IMR-90 (cell line): ENCODE data around the gene ZNF3. TPM values are rescaled to one million over a fixed set of nuclear protein-coding genes. Genes with fewer than 3 reads are reported as not detected.

Source experiments
- ATAC-seq: fragments of 200-7000 bp; cut with Tn5 transposase; 2 replicates; pipeline ENCODE4 v1.9.1; 2020; ENCODE audit warnings: low read depth, mild to moderate bottlenecking, moderate library complexity
- BruUV-seq: library from RNA; stranded (reverse); fragments of 400-500 nt; replicated peaks from 2 replicates; lab custom pipeline; 2021; lab: Mats Ljungman, UMichigan
- CTCF ChIA-PET: fragments of 300-600 bp; formaldehyde crosslinking; extraction: SDS; loops from one replicate; lab custom pipeline; 2021; ENCODE audit warnings: antibody characterized with exemption; lab: Yijun Ruan, JAX
- POLR2A ChIA-PET: fragments of 300-600 bp; sonication (Branson Sonifier 250); formaldehyde crosslinking; loops from one replicate; lab custom pipeline; 2022; ENCODE audit warnings: antibody characterized with exemption; ENCODE audit not compliant: unreplicated experiment; lab: Charles Lee
- DNase-seq: peaks from one replicate; pipeline ENCODE4 v3.0.0; 2013
- H2AFZ ChIP-seq: replicated peaks from 2 replicates; pipeline ENCODE3; 2013; ENCODE audit warnings: low read length, mild to moderate bottlenecking; ENCODE audit not compliant: poor library complexity
- H2AK5ac ChIP-seq: 2 replicates; pipeline ENCODE4 v1.6.1; 2013; ENCODE audit warnings: low read depth, low read length, inconsistent platforms
- H2AK9ac ChIP-seq: replicated peaks from 2 replicates; pipeline ENCODE3; 2013; ENCODE audit warnings: mild to moderate bottlenecking, low read depth, low read length, moderate library complexity; ENCODE audit not compliant: poor library complexity
- H2BK120ac ChIP-seq: 2 replicates; pipeline ENCODE4 v1.6.1; 2013; ENCODE audit warnings: low read depth, low read length, inconsistent platforms
- H2BK15ac ChIP-seq: 3 replicates; pipeline ENCODE4 v1.6.1; 2013; ENCODE audit warnings: low read depth, low read length, inconsistent platforms
- H2BK20ac ChIP-seq: 2 replicates; pipeline ENCODE4 v1.6.1; 2013; ENCODE audit warnings: low read depth, mild to moderate bottlenecking, inconsistent platforms, low read length, moderate library complexity
- H2BK5ac ChIP-seq: 2 replicates; pipeline ENCODE4 v1.6.1; 2013; ENCODE audit warnings: mild to moderate bottlenecking, low read depth, low read length, inconsistent platforms; ENCODE audit not compliant: poor library complexity, severe bottlenecking
- H3K14ac ChIP-seq: replicated peaks from 2 replicates; pipeline ENCODE4 v1.6.1; 2013; ENCODE audit warnings: low read depth, low read length, inconsistent platforms
- H3K18ac ChIP-seq: 2 replicates; pipeline ENCODE4 v1.6.1; 2013; ENCODE audit warnings: low read depth, low read length, control low read depth
- H3K23ac ChIP-seq: 2 replicates; pipeline ENCODE4 v1.6.1; 2013; ENCODE audit warnings: low read depth, low read length, inconsistent platforms
- H3K27ac ChIP-seq: 2 replicates; pipeline ENCODE4 v1.5.1; 2013; ENCODE audit warnings: mild to moderate bottlenecking, control low read depth, low read length; ENCODE audit not compliant: insufficient read depth
- H3K27me3 ChIP-seq: 2 replicates; pipeline ENCODE4 v1.6.1; 2013; ENCODE audit warnings: low read length; ENCODE audit not compliant: control insufficient read depth, insufficient read depth
- H3K36me3 ChIP-seq: 2 replicates; pipeline ENCODE4 v1.6.1; 2013; ENCODE audit warnings: low read length, mixed read lengths; ENCODE audit not compliant: control insufficient read depth, insufficient read depth
- H3K4ac ChIP-seq: 2 replicates; pipeline ENCODE4 v1.6.1; 2013; ENCODE audit warnings: low read depth, low read length, inconsistent platforms
- H3K4me1 ChIP-seq: 2 replicates; pipeline ENCODE4 v1.6.1; 2013; ENCODE audit warnings: low read length, mixed read lengths; ENCODE audit not compliant: control insufficient read depth, insufficient read depth
- H3K4me2 ChIP-seq: 2 replicates; pipeline ENCODE4 v1.6.1; 2013; ENCODE audit warnings: low read depth, mild to moderate bottlenecking, control low read depth, low read length, moderate library complexity
- H3K4me3 ChIP-seq: 2 replicates; pipeline ENCODE4 v1.5.1; 2013; ENCODE audit warnings: low read depth, mild to moderate bottlenecking, control low read depth, low read length, moderate library complexity; ENCODE audit not compliant: insufficient read depth
- H3K56ac ChIP-seq: 2 replicates; pipeline ENCODE4 v1.6.1; 2013; ENCODE audit warnings: low read length, inconsistent platforms; ENCODE audit not compliant: insufficient read depth; ENCODE audit errors: extremely low read depth
- H3K79me1 ChIP-seq, 2 experiments: 2 replicates each; pipeline ENCODE4 v1.6.1; 2013; ENCODE audit warnings: low read length in 2 of 2, inconsistent platforms in 1 of 2, low read depth in 1 of 2
- H3K9ac ChIP-seq: 2 replicates; pipeline ENCODE4 v1.6.1; 2013; ENCODE audit warnings: low read depth, low read length, control low read depth
- H3K9me1 ChIP-seq: 2 replicates; pipeline ENCODE4 v1.6.1; 2013; ENCODE audit warnings: low read length, inconsistent platforms; ENCODE audit not compliant: insufficient read depth
- H3K9me3 ChIP-seq: 2 replicates; pipeline ENCODE4 v1.6.1; 2013; ENCODE audit warnings: low read length; ENCODE audit not compliant: control insufficient read depth, insufficient read depth
- H4K20me1 ChIP-seq: 2 replicates; pipeline ENCODE4 v1.6.1; 2013; ENCODE audit warnings: low read length, inconsistent platforms; ENCODE audit not compliant: insufficient read depth
- H4K5ac ChIP-seq: 2 replicates; pipeline ENCODE4 v1.6.1; 2013; ENCODE audit warnings: mild to moderate bottlenecking, low read depth, low read length, control low read depth
- H4K8ac ChIP-seq, 2 experiments: 2 replicates each; pipeline ENCODE4 v1.6.1; 2013; ENCODE audit warnings: low read depth in 2 of 2, low read length in 2 of 2, control low read depth in 1 of 2, inconsistent platforms in 1 of 2
- H4K91ac ChIP-seq: 2 replicates; pipeline ENCODE4 v1.6.1; 2013; ENCODE audit warnings: low read depth, low read length, inconsistent platforms; ENCODE audit not compliant: insufficient read depth
- BHLHE40 ChIP-seq: fragments of 150-350 bp; IDR thresholded peaks from 2 replicates; pipeline ENCODE4 v1.6.1; 2016; ENCODE audit warnings: mild to moderate bottlenecking, low read depth, low read length
- CEBPB ChIP-seq: IDR thresholded peaks from 2 replicates; pipeline ENCODE4 v1.6.1; 2012; ENCODE audit warnings: low read depth, low read length, improper control_type of control experiment
- CHD1 ChIP-seq: IDR thresholded peaks from 2 replicates; pipeline ENCODE4 v1.6.1; 2012; ENCODE audit warnings: low read depth, low read length, improper control_type of control experiment
- FOS ChIP-seq: fragments of 150-350 bp; IDR thresholded peaks from 2 replicates; pipeline ENCODE4 v1.6.1; 2016; ENCODE audit warnings: low read depth, low read length
- MAZ ChIP-seq: IDR thresholded peaks from 2 replicates; pipeline ENCODE4 v1.6.1; 2012; ENCODE audit warnings: low read depth, mild to moderate bottlenecking, low read length, improper control_type of control experiment, moderate library complexity, borderline replicate concordance
- POLR2A ChIP-seq: IDR thresholded peaks from 2 replicates; pipeline ENCODE4 v1.6.1; 2012; ENCODE audit warnings: mild to moderate bottlenecking, low read depth, low read length
- RAD21 ChIP-seq: IDR thresholded peaks from 2 replicates; pipeline ENCODE4 v1.6.1; 2012; ENCODE audit warnings: low read length, improper control_type of control experiment
- RFX5 ChIP-seq: IDR thresholded peaks from 2 replicates; pipeline ENCODE4 v1.8.0; 2012; ENCODE audit warnings: low read depth, mild to moderate bottlenecking, low read length, moderate library complexity
- SMC3 ChIP-seq: fragments of 150-350 bp; IDR thresholded peaks from 2 replicates; pipeline ENCODE4 v1.6.1; 2016; ENCODE audit warnings: low read depth, mild to moderate bottlenecking, antibody characterized with exemption, low read length, moderate library complexity
- WGBS, 2 experiments: methylation state at CpG; one replicate each; pipeline versions ENCODE4 v1.1.5 to v1.1.7; 2013; ENCODE audit warnings: missing lambda C conversion rate in 2 of 2; ENCODE audit not compliant: insufficient read length in 1 of 2; ENCODE audit errors: extremely low coverage in 2 of 2; 5-methylcytosine and 5-hydroxymethylcytosine counted together
- dilution Hi-C: fragments of 300-500 bp; cut with HindIII; formaldehyde crosslinking; loops from one replicate; pipeline ENCODE4 v1.14.3; 2018; ENCODE audit warnings: low sequenced_read_pairs; ENCODE audit not compliant: unreplicated experiment
- in situ Hi-C: fragments of 300-500 bp; cut with MboI; formaldehyde crosslinking; loops from 3 replicates; pipeline ENCODE4 v1.14.3; 2019; ENCODE audit warnings: low sequenced_read_pairs, inconsistent platforms, mixed read lengths
- intact Hi-C: fragments of 100-400 bp; cut with micrococcal nuclease; formaldehyde crosslinking; loops from 2 replicates; pipeline ENCODE4 v1.10.0; 2022
- polyA plus RNA-seq, 3 experiments: library from polyadenylated mRNA; depleted of rRNA; stranded (reverse); fragments of >200 nt; gene quantifications; 2 replicates each; pipeline ENCODE4 v1.2.3, GENCODE V29; 2012; ENCODE audit warnings: low replicate concordance in 1 of 3
- total RNA-seq: library from RNA; depleted of rRNA; stranded (reverse); fragments of >200 nt; gene quantifications from 2 replicates; pipeline ENCODE4 v1.2.3, GENCODE V29; 2012
- TF ChIP-seq, protein P1 (sequence below): conservative IDR thresholded peaks from 2 replicates; pipeline ENCODE4 v1.5.1; 2012; ENCODE audit warnings: mild to moderate bottlenecking, low read depth, low read length, improper control_type of control experiment

Gene ZNF3
- total and polyA plus RNA-seq, 2 of the 4 experiments (the other 2 are of a cell fraction) = 24.8 to 30.8 TPM

DNA sequence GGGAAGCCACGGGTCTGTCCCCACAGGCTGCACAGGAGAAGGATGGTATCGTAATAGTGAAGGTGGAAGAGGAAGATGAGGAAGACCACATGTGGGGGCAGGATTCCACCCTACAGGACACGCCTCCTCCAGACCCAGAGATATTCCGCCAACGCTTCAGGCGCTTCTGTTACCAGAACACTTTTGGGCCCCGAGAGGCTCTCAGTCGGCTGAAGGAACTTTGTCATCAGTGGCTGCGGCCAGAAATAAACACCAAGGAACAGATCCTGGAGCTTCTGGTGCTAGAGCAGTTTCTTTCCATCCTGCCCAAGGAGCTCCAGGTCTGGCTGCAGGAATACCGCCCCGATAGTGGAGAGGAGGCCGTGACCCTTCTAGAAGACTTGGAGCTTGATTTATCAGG is 58.0 kb downstream of the ZNF3 start:
- TF ChIP-seq MAZ = no peak
- TF ChIP-seq, protein P1, sequence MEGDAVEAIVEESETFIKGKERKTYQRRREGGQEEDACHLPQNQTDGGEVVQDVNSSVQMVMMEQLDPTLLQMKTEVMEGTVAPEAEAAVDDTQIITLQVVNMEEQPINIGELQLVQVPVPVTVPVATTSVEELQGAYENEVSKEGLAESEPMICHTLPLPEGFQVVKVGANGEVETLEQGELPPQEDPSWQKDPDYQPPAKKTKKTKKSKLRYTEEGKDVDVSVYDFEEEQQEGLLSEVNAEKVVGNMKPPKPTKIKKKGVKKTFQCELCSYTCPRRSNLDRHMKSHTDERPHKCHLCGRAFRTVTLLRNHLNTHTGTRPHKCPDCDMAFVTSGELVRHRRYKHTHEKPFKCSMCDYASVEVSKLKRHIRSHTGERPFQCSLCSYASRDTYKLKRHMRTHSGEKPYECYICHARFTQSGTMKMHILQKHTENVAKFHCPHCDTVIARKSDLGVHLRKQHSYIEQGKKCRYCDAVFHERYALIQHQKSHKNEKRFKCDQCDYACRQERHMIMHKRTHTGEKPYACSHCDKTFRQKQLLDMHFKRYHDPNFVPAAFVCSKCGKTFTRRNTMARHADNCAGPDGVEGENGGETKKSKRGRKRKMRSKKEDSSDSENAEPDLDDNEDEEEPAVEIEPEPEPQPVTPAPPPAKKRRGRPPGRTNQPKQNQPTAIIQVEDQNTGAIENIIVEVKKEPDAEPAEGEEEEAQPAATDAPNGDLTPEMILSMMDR = no peak
- TF ChIP-seq CHD1 = no peak
- no peak for TF ChIP-seq CEBPB
- TF ChIP-seq POLR2A = no peak
- no peak for TF ChIP-seq SMC3
- no peak for TF ChIP-seq BHLHE40
- no peak for TF ChIP-seq RAD21
- no peak for TF ChIP-seq FOS
- TF ChIP-seq RFX5 = no peak
- H2BK120ac ChIP-seq = no peak overlapping the region
- H4K5ac ChIP-seq = no peak overlapping the region
- H3K18ac ChIP-seq = no peak overlapping the region
- no peak overlapping the region for H3K23ac ChIP-seq
- no peak overlapping the region for H3K14ac ChIP-seq
- H3K9me1 ChIP-seq = peaks cover 8% of the 10 kb centered on the region; the same call in 1 of the 2 replicates
- intact Hi-C loops = no loop called here
- peaks cover 24 to 75% of the 10 kb centered on the region in 2 experiments for H3K79me1 ChIP-seq
- peaks cover 23% of the 10 kb centered on the region; the same call in 1 of the 2 replicates for H4K20me1 ChIP-seq
- no peaks in the 10 kb centered on the region for H3K4me1 ChIP-seq
- no peak overlapping the region for H3K9ac ChIP-seq
- H2BK20ac ChIP-seq = no peak overlapping the region
- H3K4ac ChIP-seq = no peak overlapping the region
- H4K91ac ChIP-seq = no peak overlapping the region
- 96% methylated on average over 4 of the region's 12 CpGs; no CpG with 5 or more reads in 1 of the 2 experiments for WGBS, 2 experiments
- H3K9me3 ChIP-seq = no peaks in the 10 kb centered on the region
- dilution Hi-C loops = no loop called here
- TSS peak; percentile 76 for BruUV-seq
- H3K56ac ChIP-seq = no peak overlapping the region
- no peak overlapping the region for H2BK5ac ChIP-seq
- no peak overlapping the region for H2AK5ac ChIP-seq
- no peak overlapping the region for H2BK15ac ChIP-seq
- no peak overlapping the region for H2AFZ ChIP-seq
- ATAC-seq = no peak
- H3K4me3 ChIP-seq = no peak overlapping the region
- H2AK9ac ChIP-seq = no peak overlapping the region
- H3K27me3 ChIP-seq = no peaks in the 10 kb centered on the region
- H4K8ac ChIP-seq = no peak overlapping the region
- ChIA-PET POLR2A (no interaction called here), CTCF (no interaction called here)
- H3K4me2 ChIP-seq = no peak overlapping the region
- in situ Hi-C loops = no loop called here
- H3K27ac ChIP-seq = no peak overlapping the region
- H3K36me3 ChIP-seq = peaks cover 46% of the 10 kb centered on the region
- no peak for DNase-seq
